ENCODE measurements around the gene RNF213. TPM values are rescaled to one million over a fixed set of nuclear protein-coding genes. Genes with fewer than 3 reads are reported as not detected.
"Not testable (repeated sequence)": the region's sequence is repeated elsewhere in the genome, so short reads cannot be mapped to it uniquely, and the experiment has no call there.

Gene RNF213
- total RNA-seq, 4 donors from 2014 or later, result 90.5 to 186 (median 142) TPM

DNA sequence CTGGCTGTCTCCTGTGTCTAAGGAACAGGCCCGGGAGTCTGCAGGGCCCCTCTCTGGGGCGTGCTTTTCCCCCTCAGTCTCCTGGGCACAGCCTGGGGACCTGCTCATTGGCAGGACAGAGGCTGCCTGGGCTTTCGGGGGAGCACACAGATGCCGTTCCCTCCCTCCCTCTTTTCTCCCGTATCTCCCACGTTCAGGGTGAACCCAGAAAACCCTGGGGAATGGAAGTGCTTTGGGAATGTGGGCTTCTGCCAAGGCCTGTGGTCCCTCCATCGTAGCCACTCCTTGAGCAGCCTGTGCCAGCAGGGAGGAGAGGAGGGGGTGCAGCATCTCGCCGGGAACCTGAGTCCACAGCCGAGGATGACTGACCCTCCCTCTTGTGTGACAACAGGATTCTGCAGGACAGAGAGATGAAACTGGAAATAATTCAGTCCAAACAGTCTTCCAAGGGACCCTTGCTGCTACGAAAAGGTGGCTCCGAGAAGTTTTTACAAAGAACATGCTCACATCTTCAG, 52.0 kb downstream of the RNF213 start:
- H3K4me1 ChIP-seq, result no peaks in the 10 kb centered on the region
- intact Hi-C loops (cut with DNase I; ENCODE audit: low total_unique reads), result no loop called here
- no peaks in the 10 kb centered on the region for H3K36me3 ChIP-seq
- H3K9me3 ChIP-seq, result no peaks in the 10 kb centered on the region
- H3K27me3 ChIP-seq, result no peaks in the 10 kb centered on the region
- TF ChIP-seq POLR2A (IDR thresholded peaks at IDR 0.05), result no peak
- TF ChIP-seq, protein P1, sequence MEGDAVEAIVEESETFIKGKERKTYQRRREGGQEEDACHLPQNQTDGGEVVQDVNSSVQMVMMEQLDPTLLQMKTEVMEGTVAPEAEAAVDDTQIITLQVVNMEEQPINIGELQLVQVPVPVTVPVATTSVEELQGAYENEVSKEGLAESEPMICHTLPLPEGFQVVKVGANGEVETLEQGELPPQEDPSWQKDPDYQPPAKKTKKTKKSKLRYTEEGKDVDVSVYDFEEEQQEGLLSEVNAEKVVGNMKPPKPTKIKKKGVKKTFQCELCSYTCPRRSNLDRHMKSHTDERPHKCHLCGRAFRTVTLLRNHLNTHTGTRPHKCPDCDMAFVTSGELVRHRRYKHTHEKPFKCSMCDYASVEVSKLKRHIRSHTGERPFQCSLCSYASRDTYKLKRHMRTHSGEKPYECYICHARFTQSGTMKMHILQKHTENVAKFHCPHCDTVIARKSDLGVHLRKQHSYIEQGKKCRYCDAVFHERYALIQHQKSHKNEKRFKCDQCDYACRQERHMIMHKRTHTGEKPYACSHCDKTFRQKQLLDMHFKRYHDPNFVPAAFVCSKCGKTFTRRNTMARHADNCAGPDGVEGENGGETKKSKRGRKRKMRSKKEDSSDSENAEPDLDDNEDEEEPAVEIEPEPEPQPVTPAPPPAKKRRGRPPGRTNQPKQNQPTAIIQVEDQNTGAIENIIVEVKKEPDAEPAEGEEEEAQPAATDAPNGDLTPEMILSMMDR (IDR thresholded peaks at IDR 0.05), result no peak
- no peak for DNase-seq
- no peak overlapping the region for H3K4me3 ChIP-seq
- no peak overlapping the region for H3K27ac ChIP-seq

GRCh38 chr17:80313160-80313829, 52.6 kb downstream of the RNF213 start:
- Histone ChIP-seq H3K4me3 (no peak overlapping the region), H3K4me1 (no peaks in the 10 kb centered on the region), H3K27ac (no peak overlapping the region), H3K27me3 (no peaks in the 10 kb centered on the region), H3K9me3 (no peaks in the 10 kb centered on the region), H3K36me3 (no peaks in the 10 kb centered on the region)
- DNase-seq, result no peak
- TF ChIP-seq POLR2A (IDR thresholded peaks at IDR 0.05), result no peak
- TF ChIP-seq, protein P1 (IDR thresholded peaks at IDR 0.05), result no peak
- intact Hi-C loops (cut with DNase I; ENCODE audit: low total_unique reads), result no loop called here

DNA sequence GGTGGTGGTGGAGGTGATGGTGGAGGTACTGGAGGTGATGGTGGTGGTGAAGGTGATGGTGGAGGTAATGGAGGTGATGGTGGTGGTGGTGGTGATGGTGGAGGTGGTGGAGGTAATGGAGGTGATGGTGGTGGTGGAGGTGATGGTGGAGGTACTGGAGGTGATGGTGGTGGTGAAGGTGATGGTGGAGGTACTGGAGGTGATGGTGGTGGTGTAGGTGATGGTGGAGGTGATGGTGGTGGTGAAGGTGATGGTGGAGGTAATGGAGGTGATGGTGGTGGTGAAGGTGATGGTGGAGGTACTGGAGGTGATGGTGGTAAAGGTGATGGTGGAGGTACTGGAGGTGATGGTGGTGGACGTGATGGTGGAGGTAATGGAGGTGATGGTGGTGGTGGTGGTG, 53.3 kb downstream of the RNF213 start:
- H3K27me3 ChIP-seq; H3K4me3 ChIP-seq; H3K36me3 ChIP-seq; H3K27ac ChIP-seq; H3K4me1 ChIP-seq; DNase-seq; intact Hi-C loops (cut with DNase I; ENCODE audit: low total_unique reads); H3K9me3 ChIP-seq: not testable (repeated sequence)

GRCh38 chr17:80315517-80316182, 55.0 kb downstream of the RNF213 start:
- Histone ChIP-seq H3K27ac (no peak overlapping the region), H3K36me3 (no peaks in the 10 kb centered on the region), H3K9me3 (no peaks in the 10 kb centered on the region), H3K4me1 (no peaks in the 10 kb centered on the region), H3K27me3 (no peaks in the 10 kb centered on the region), H3K4me3 (no peak overlapping the region)
- TF ChIP-seq, protein P1 (IDR thresholded peaks at IDR 0.05), result no peak
- TF ChIP-seq POLR2A (IDR thresholded peaks at IDR 0.05), result no peak
- no peak for DNase-seq
- intact Hi-C loops (cut with DNase I; ENCODE audit: low total_unique reads), result no loop called here

DNA sequence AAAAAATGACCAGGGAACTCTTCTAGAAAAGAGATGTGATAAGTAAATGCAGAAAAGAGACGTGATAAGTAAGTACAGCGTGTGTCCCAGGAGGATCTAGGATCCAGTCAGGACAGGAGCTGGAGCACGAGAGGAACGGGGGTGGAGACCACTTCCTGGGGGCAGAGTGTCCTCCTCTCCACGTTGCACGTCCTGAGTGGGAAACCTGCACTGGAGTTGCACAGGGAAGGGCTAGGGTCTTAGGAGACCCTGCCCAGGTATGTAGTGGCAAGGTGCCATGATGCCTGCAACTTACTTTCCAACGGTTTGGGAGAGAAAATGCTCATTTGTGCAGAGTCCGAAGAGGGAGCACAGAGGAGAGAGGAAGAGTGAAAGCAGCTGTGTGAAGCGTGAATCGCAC, 55.8 kb downstream of the RNF213 start:
- no peak for DNase-seq
- Histone ChIP-seq H3K4me3 (no peak overlapping the region), H3K36me3 (no peaks in the 10 kb centered on the region), H3K27ac (no peak overlapping the region), H3K4me1 (no peaks in the 10 kb centered on the region), H3K9me3 (no peaks in the 10 kb centered on the region), H3K27me3 (no peaks in the 10 kb centered on the region)
- intact Hi-C loops (cut with DNase I; ENCODE audit: low total_unique reads), result no loop called here
- TF ChIP-seq, protein P1 (IDR thresholded peaks at IDR 0.05), result no peak
- no peak for TF ChIP-seq POLR2A (IDR thresholded peaks at IDR 0.05)
